ENCODE data around the gene DYRK4. TPM values are rescaled to one million over a fixed set of nuclear protein-coding genes. Genes with fewer than 3 reads are reported as not detected.

Gene DYRK4
- total and polyA plus RNA-seq, 2 of the 8 experiments (the other 6 are each of a cell fraction or from before 2014, with no cell fraction given): 10.5 to 11.4 TPM

DNA sequence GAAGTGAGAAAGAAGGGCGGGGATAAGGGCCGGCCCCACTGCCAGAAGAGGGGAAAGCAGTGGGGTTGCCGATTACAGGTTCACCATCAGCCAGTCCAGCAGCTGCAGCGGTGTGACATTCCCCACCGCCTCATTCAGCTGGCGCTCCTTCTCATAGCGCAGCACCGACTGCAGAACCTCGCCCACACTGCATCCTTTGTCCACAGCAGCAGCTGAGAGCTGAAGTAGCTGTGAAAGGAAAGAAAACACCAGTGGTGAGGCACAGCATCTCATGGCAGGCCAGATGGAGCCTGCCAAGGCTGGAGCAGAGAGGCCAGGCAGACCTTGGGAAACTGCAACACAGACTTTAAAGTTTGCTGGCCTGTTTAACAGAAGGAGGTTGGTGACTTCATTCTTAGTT, 53.7 kb downstream of the DYRK4 start:
- H2BK20ac ChIP-seq (ENCODE audit: low read length): no peak overlapping the region
- POLR2A ChIA-PET (ENCODE audit: partially characterized antibody): no interaction called here
- WGBS, 2 experiments (ENCODE audit: extremely low coverage in 1 of 2, insufficient coverage in 1 of 2, insufficient read length in 1 of 2, insufficient replicate concordance in 2 of 2, low coverage in 1 of 2, low lambda C conversion rate in 2 of 2, missing lambda C conversion rate in 1 of 2): 91% methylated on average over 9 of the region's 9 CpGs; no CpG with 5 or more reads in 1 of the 2 experiments

More for the DNA sequence above, 53.7 kb downstream of the DYRK4 start:
- Histone ChIP-seq H4K20me1 (replicated peaks in 1 of 2; ENCODE audit: control insufficient read depth in 1 of 2, insufficient read depth in 2 of 2, low read length in 2 of 2) (no peaks in the 10 kb centered on the region), H3K18ac (ENCODE audit: extremely low read depth, low read length) (no peak overlapping the region), H3K9me3 (ENCODE audit: insufficient read depth in 2 of 2, low read depth in 1 of 2, low read length in 1 of 2) (no peaks in the 10 kb centered on the region), H2AFZ (ENCODE audit: low read length) (no peak overlapping the region), H3K79me2 (ENCODE audit: control insufficient read depth in 1 of 2, insufficient read depth in 2 of 2, low read length in 2 of 2) (no peaks in the 10 kb centered on the region), H2BK5ac (ENCODE audit: low read depth, low read length) (no peak overlapping the region), H3K23ac (ENCODE audit: insufficient read length) (no peak overlapping the region), H2AK5ac (ENCODE audit: low read depth, low read length) (no peak overlapping the region), H3K27me3 (replicated peaks in 1 of 4; ENCODE audit: control insufficient read depth in 3 of 4, extremely low read depth in 1 of 4, insufficient read depth in 3 of 4, low read length in 3 of 4) (no peaks in the 10 kb centered on the region), H3K27ac (ENCODE audit: low read depth, low read length) (no peak overlapping the region), H3K9ac (replicated peaks in 1 of 4; ENCODE audit: extremely low read depth in 1 of 4, low read depth in 3 of 4, low read length in 3 of 4) (no peak overlapping the region), H2BK15ac (ENCODE audit: low read length) (no peak overlapping the region), H3K56ac (replicated peaks; ENCODE audit: insufficient read length, low read depth, low read length) (no peak overlapping the region), H4K8ac (ENCODE audit: extremely low read depth, insufficient read depth, low read length) (no peak overlapping the region), H4K5ac (ENCODE audit: insufficient read length, low read depth, low read length) (no peak overlapping the region), H3K23me2 (ENCODE audit: low read depth, low read length) (no peaks in the 10 kb centered on the region), H3K4me1 (replicated peaks in 1 of 4; ENCODE audit: control insufficient read depth in 3 of 4, insufficient read depth in 4 of 4, low read length in 3 of 4) (no peaks in the 10 kb centered on the region), H3K14ac (ENCODE audit: insufficient read length) (no peak overlapping the region), H2BK120ac (replicated peaks; ENCODE audit: low read depth, low read length) (no peak overlapping the region), H3K36me3 (ENCODE audit: control insufficient read depth in 2 of 4, insufficient read depth in 4 of 4, low read length in 3 of 4) (peaks cover 0 to 11% (median 1%) of the 10 kb centered on the region in 4 experiments; a peak in 2 of 8 replicates), H3K4ac (replicated peaks; ENCODE audit: insufficient read length, low read depth, low read length) (no peak overlapping the region), H3K4me2 (ENCODE audit: insufficient read depth in 1 of 2, low read depth in 2 of 2, low read length in 2 of 2) (no peak overlapping the region), H4K91ac (replicated peaks; ENCODE audit: insufficient read length, low read length) (no peak overlapping the region), H3K4me3 (ENCODE audit: extremely low read depth in 1 of 4, insufficient read depth in 2 of 4, low read depth in 3 of 4, low read length in 4 of 4) (no peak overlapping the region), H3K79me1 (ENCODE audit: low read depth, low read length) (no peaks in the 10 kb centered on the region), H2BK12ac (ENCODE audit: low read depth, low read length) (no peak overlapping the region; the same call in 1 of the 2 replicates)
- DNase-seq (ENCODE audit: low read depth in 1 of 2, low spot score in 2 of 2) (no peak), FAIRE-seq (no peak)
- TF ChIP-seq SIX5 (IDR thresholded peaks at IDR 0.05; ENCODE audit: low read depth, low read length) (no peak), GABPA (IDR thresholded peaks at IDR 0.05; ENCODE audit: borderline replicate concordance, insufficient read depth, low read length) (no peak), RFX5 (IDR thresholded peaks at IDR 0.05; ENCODE audit: borderline replicate concordance, low read depth, low read length) (no peak), TAF7 (optimal IDR thresholded peaks at IDR 0.05; ENCODE audit: borderline replicate concordance, low read depth, low read length) (no peak)
- CTCF ChIA-PET (ENCODE audit: partially characterized antibody): interaction anchor here (5.2 kb wide), 1 partner anchor 12 kb away, joined by 23 read pairs; no protein-coding TSS in a partner anchor

Measured in H1 (cell line).